Chondrocyte (in vitro differentiated cells): ENCODE data around the gene CNOT6. TPM values are rescaled to one million over a fixed set of nuclear protein-coding genes. Genes with fewer than 3 reads are reported as not detected.
"Not testable (repeated sequence)": the region's sequence is repeated elsewhere in the genome, so short reads cannot be mapped to it uniquely, and the experiment has no call there.

Experiments used
- DNase-seq: peaks from one replicate; pipeline ENCODE4 v3.0.0; 2021; ENCODE audit warnings: mixed read lengths, low spot score
- H3K27ac Mint-ChIP-seq: one replicate; pipeline ENCODE4 v1.8.0; 2021; ENCODE audit warnings: mild to moderate bottlenecking, moderate library complexity, mixed read lengths; ENCODE audit not compliant: unreplicated experiment
- H3K27me3 Mint-ChIP-seq: 2 replicates; pipeline ENCODE4 v1.8.0; 2021; ENCODE audit warnings: low read depth, mixed read lengths
- H3K36me3 Mint-ChIP-seq: 2 replicates; pipeline ENCODE4 v1.8.0; 2021; ENCODE audit warnings: low read depth, mixed read lengths
- H3K4me1 Mint-ChIP-seq: 2 replicates; pipeline ENCODE4 v1.8.0; 2021; ENCODE audit warnings: low read depth, mild to moderate bottlenecking, mixed read lengths
- H3K4me3 Mint-ChIP-seq: one replicate; pipeline ENCODE4 v1.8.0; 2021; ENCODE audit warnings: mild to moderate bottlenecking, moderate library complexity, mixed read lengths; ENCODE audit not compliant: unreplicated experiment
- H3K9me3 Mint-ChIP-seq: 2 replicates; pipeline ENCODE4 v1.8.0; 2021; ENCODE audit warnings: low read depth, mixed read lengths
- CTCF ChIP-seq: fragments of 200-600 bp; sonication (generic); IDR thresholded peaks from 2 replicates; pipeline ENCODE4 v1.5.0; 2021; ENCODE audit warnings: antibody characterized with exemption, mild to moderate bottlenecking, moderate library complexity
- total RNA-seq: library from RNA; stranded (reverse); gene quantifications from 3 replicates; pipeline ENCODE4 v1.2.1, GENCODE V29; 2021

The CNOT6 gene
- total RNA-seq, 1 donor from 2014 or later: 24.7 TPM

GRCh38 chr5:180492226-180492903, 1.8 kb upstream of the CNOT6 start:
- H3K27ac Mint-ChIP-seq: no peak overlapping the region
- no peaks in the 10 kb centered on the region for H3K9me3 Mint-ChIP-seq
- peak; percentile 60 for DNase-seq
- no peaks in the 10 kb centered on the region for H3K27me3 Mint-ChIP-seq
- no peak overlapping the region for H3K4me3 Mint-ChIP-seq
- no peak for TF ChIP-seq CTCF
- H3K36me3 Mint-ChIP-seq: no peaks in the 10 kb centered on the region
- peaks cover 21% of the 10 kb centered on the region for H3K4me1 Mint-ChIP-seq

- peak; percentile 83 for DNase-seq
- H3K36me3 Mint-ChIP-seq: no peaks in the 10 kb centered on the region
- H3K4me3 Mint-ChIP-seq: peak overlapping the region; percentile 84
- H3K27ac Mint-ChIP-seq: peak overlapping the region; percentile 94
- H3K4me1 Mint-ChIP-seq: peaks cover 35% of the 10 kb centered on the region
- H3K27me3 Mint-ChIP-seq: no peaks in the 10 kb centered on the region
- H3K9me3 Mint-ChIP-seq: no peaks in the 10 kb centered on the region
- peak; percentile 37 for TF ChIP-seq CTCF
These were observed 467 bp downstream of the CNOT6 start for GRCh38 chr5:180494510-180495181.

GRCh38 chr5:180495292-180495691, 1.1 kb downstream of the CNOT6 start:
- peak overlapping the region; percentile 77 for H3K4me3 Mint-ChIP-seq
- peaks cover 36% of the 10 kb centered on the region for H3K4me1 Mint-ChIP-seq
- peak overlapping the region; percentile 73 for H3K27ac Mint-ChIP-seq
- no peak for DNase-seq
- H3K36me3 Mint-ChIP-seq: no peaks in the 10 kb centered on the region
- no peaks in the 10 kb centered on the region for H3K27me3 Mint-ChIP-seq
- H3K9me3 Mint-ChIP-seq: no peaks in the 10 kb centered on the region
- no peak for TF ChIP-seq CTCF

GRCh38 chr5:180495991-180496741, 2.0 kb downstream of the CNOT6 start:
- Mint-ChIP-seq H3K9me3 (no peaks in the 10 kb centered on the region), H3K36me3 (no peaks in the 10 kb centered on the region), H3K4me1 (peaks cover 36% of the 10 kb centered on the region), H3K4me3 (peak overlapping the region; percentile 57), H3K27ac (no peak overlapping the region), H3K27me3 (no peaks in the 10 kb centered on the region)
- DNase-seq: peak; percentile 13
- no peak for TF ChIP-seq CTCF

- not testable (repeated sequence) for H3K9me3 Mint-ChIP-seq, H3K4me3 Mint-ChIP-seq, H3K36me3 Mint-ChIP-seq
These were observed 2.6 kb downstream of the CNOT6 start for GRCh38 chr5:180496806-180497205.

GRCh38 chr5:180497865-180498264, 3.7 kb downstream of the CNOT6 start:
- H3K27ac Mint-ChIP-seq: peak overlapping the region; percentile 42
- H3K9me3 Mint-ChIP-seq, H3K4me3 Mint-ChIP-seq, H3K36me3 Mint-ChIP-seq, DNase-seq, H3K27me3 Mint-ChIP-seq: not testable (repeated sequence)
- H3K4me1 Mint-ChIP-seq: peaks cover 36% of the 10 kb centered on the region

More at GRCh38 chr5:180496806-180497205, 2.6 kb downstream of the CNOT6 start:
- H3K27ac Mint-ChIP-seq, H3K27me3 Mint-ChIP-seq, DNase-seq: not testable (repeated sequence)
- H3K4me1 Mint-ChIP-seq: peaks cover 36% of the 10 kb centered on the region
